HepG2 (cell line): ENCODE results near the gene LTA4H. TPM values are rescaled to one million over a fixed set of nuclear protein-coding genes. Genes with fewer than 3 reads are reported as not detected.
A peak's percentile ranks its signal among the peaks of the same experiment; 100 is the strongest.

Experiments
- ATAC-seq: fragments of 200-7000 bp; cut with Tn5 transposase; 3 replicates; pipeline ENCODE4 v1.9.1; 2020; ENCODE audit warnings: mild to moderate bottlenecking, moderate library complexity
- BruUV-seq: library from RNA; stranded (reverse); fragments of 400-500 nt; replicated peaks from 2 replicates; lab custom pipeline; 2021; lab: Mats Ljungman, UMichigan
- CTCF ChIA-PET: fragments of 300-600 bp; formaldehyde crosslinking; extraction: SDS; loops from one replicate; lab custom pipeline; 2021; ENCODE audit warnings: low total read pairs, inconsistent platforms, low intra/inter-chr PET ratio; lab: Yijun Ruan, JAX
- POLR2A ChIA-PET: fragments of 350-600 bp; sonication (Branson Sonifier 250); formaldehyde crosslinking; loops from one replicate; lab custom pipeline; 2020; ENCODE audit warnings: antibody characterized with exemption, inconsistent platforms; lab: Yijun Ruan, JAX
- DNase-seq: peaks from one replicate; pipeline ENCODE4 v3.0.0-alpha.2; 2015; ENCODE audit warnings: low spot score
- FAIRE-seq: peaks from 3 replicates; lab custom pipeline; 2011; peaks lifted over from hg19 to GRCh38; lab: Jason Lieb, UNC
- H2AFZ ChIP-seq: one replicate; pipeline ENCODE4 v1.6.1; 2011; ENCODE audit warnings: low read length, inconsistent platforms
- H3K27ac ChIP-seq: fragments of 300-600 bp; 3 replicates; pipeline ENCODE4 v1.8.0; 2011; ENCODE audit warnings: mixed run types, mild to moderate bottlenecking, mixed read lengths, low read length, inconsistent platforms; ENCODE audit not compliant: insufficient read depth; ENCODE audit errors: extremely low read length
- H3K27me3 ChIP-seq, 2 experiments: fragments of 200-600 bp in 1 of 2; 2 replicates in 1 of 2; 3 replicates in 1 of 2; pipeline versions ENCODE4 v1.6.0 to v1.8.0; 2011; ENCODE audit warnings: low read length in 2 of 2, mild to moderate bottlenecking in 2 of 2, moderate library complexity in 2 of 2, inconsistent platforms in 1 of 2; ENCODE audit not compliant: insufficient read depth in 2 of 2, control insufficient read depth in 1 of 2
- H3K36me3 ChIP-seq, 2 experiments: fragments of 200-600 bp in 1 of 2; replicated peaks in 1 of 2; 2 replicates in 1 of 2; 3 replicates in 1 of 2; pipeline versions ENCODE4 v1.5.1 to v1.8.0; 2011; ENCODE audit warnings: low read length in 2 of 2, inconsistent platforms in 1 of 2; ENCODE audit not compliant: insufficient read depth in 2 of 2, control insufficient read depth in 1 of 2
- H3K4me1 ChIP-seq: 2 replicates; pipeline ENCODE4 v1.5.1; 2012; ENCODE audit warnings: low read length, inconsistent platforms; ENCODE audit not compliant: insufficient read depth
- H3K4me2 ChIP-seq: 2 replicates; pipeline ENCODE4 v1.6.0; 2011; ENCODE audit warnings: low read depth, low read length, inconsistent platforms
- H3K4me3 ChIP-seq, 3 experiments: fragments of 200-600 bp in 1 of 3; sonication (generic), shearing (Covaris generic) in 1 of 3; replicated peaks in 1 of 3; 2 replicates each; pipeline ENCODE4 v1.5.1; 2011 to 2016; ENCODE audit warnings: low read length in 3 of 3, inconsistent platforms in 2 of 3, low read depth in 2 of 3, mild to moderate bottlenecking in 2 of 3, control low read depth in 1 of 3, mixed read lengths in 1 of 3; ENCODE audit not compliant: insufficient read depth in 1 of 3
- H3K79me2 ChIP-seq: one replicate; pipeline ENCODE4 v1.6.1; 2011; ENCODE audit warnings: low read length, inconsistent platforms; ENCODE audit not compliant: insufficient read depth
- H3K9ac ChIP-seq: 2 replicates; pipeline ENCODE4 v1.6.0; 2011; ENCODE audit warnings: mild to moderate bottlenecking, low read depth, low read length, inconsistent platforms; ENCODE audit not compliant: insufficient read depth
- H3K9me3 ChIP-seq: 2 replicates; pipeline ENCODE4 v1.5.1; 2012; ENCODE audit warnings: mild to moderate bottlenecking, low read length
- H4K20me1 ChIP-seq: 2 replicates; pipeline ENCODE4 v1.6.0; 2011; ENCODE audit warnings: inconsistent platforms, mild to moderate bottlenecking, low read length, moderate library complexity; ENCODE audit not compliant: insufficient read depth
- ATF6 ChIP-seq: sonication (generic); formaldehyde crosslinking; conservative IDR thresholded peaks from 2 replicates; pipeline ENCODE4 v1.4.0; 2020; ENCODE audit warnings: missing genetic modification reagents
- FUBP1 ChIP-seq: sonication (generic); formaldehyde crosslinking; IDR thresholded peaks from 2 replicates; pipeline ENCODE4 v1.5.1; 2020; ENCODE audit warnings: missing genetic modification reagents, mild to moderate bottlenecking, borderline replicate concordance
- KDM5A ChIP-seq: fragments of 200-600 bp; sonication (generic); IDR thresholded peaks from 2 replicates; pipeline ENCODE4 v1.7.0; 2018; ENCODE audit warnings: antibody characterized with exemption, mild to moderate bottlenecking, low read length, borderline replicate concordance
- KDM6A ChIP-seq: IDR thresholded peaks from 2 replicates; pipeline ENCODE4 v1.6.1; 2016; ENCODE audit warnings: low read depth
- MIXL1 ChIP-seq: IDR thresholded peaks from 2 replicates; pipeline ENCODE4 v1.6.1; 2016
- POLR2A ChIP-seq, 2 experiments: IDR thresholded peaks; 2 replicates each; pipeline ENCODE4 v1.6.1; 2011; ENCODE audit warnings: low read depth in 2 of 2, low read length in 2 of 2, mild to moderate bottlenecking in 1 of 2, moderate library complexity in 1 of 2; ENCODE audit not compliant: insufficient read depth in 1 of 2
- SETDB1 ChIP-seq: sonication (generic); formaldehyde crosslinking; IDR thresholded peaks from 2 replicates; pipeline ENCODE4 v1.5.1; 2020; ENCODE audit warnings: missing genetic modification reagents, mild to moderate bottlenecking, borderline replicate concordance
- SRF ChIP-seq: IDR thresholded peaks from 2 replicates; pipeline ENCODE4 v1.6.1; 2011; ENCODE audit warnings: mild to moderate bottlenecking, low read depth, low read length, moderate library complexity
- ZGPAT ChIP-seq: IDR thresholded peaks from 2 replicates; pipeline ENCODE4 v1.6.1; 2016; ENCODE audit warnings: mild to moderate bottlenecking
- ZNF280B ChIP-seq: sonication (generic); formaldehyde crosslinking; IDR thresholded peaks from 2 replicates; pipeline ENCODE4 v1.5.0; 2020; ENCODE audit warnings: missing genetic modification reagents, mild to moderate bottlenecking, borderline replicate concordance
- ZNF354B ChIP-seq: sonication (generic); formaldehyde crosslinking; IDR thresholded peaks from 2 replicates; pipeline ENCODE4 v1.8.0; 2022; ENCODE audit warnings: mild to moderate bottlenecking, missing genetic modification reagents
- ZNF780A ChIP-seq: sonication (generic); formaldehyde crosslinking; IDR thresholded peaks from 2 replicates; pipeline ENCODE4 v1.8.0; 2022; ENCODE audit warnings: mild to moderate bottlenecking, missing genetic modification reagents, moderate library complexity
- ZXDC ChIP-seq: sonication (generic); formaldehyde crosslinking; IDR thresholded peaks from 2 replicates; pipeline ENCODE4 v1.5.0; 2020; ENCODE audit warnings: mild to moderate bottlenecking, missing genetic modification reagents
- WGBS: methylation state at CpG from one replicate; pipeline ENCODE4 v1.1.6; 2017; ENCODE audit warnings: low lambda C conversion rate; 5-methylcytosine and 5-hydroxymethylcytosine counted together
- in situ Hi-C: cut with HindIII; loops from 2 replicates; pipeline ENCODE4 v1.10.0; 2017; ENCODE audit warnings: low pct_unique_long_range_greater_than_20kb; ENCODE audit not compliant: extremely low pct_ligation_motif_present
- intact Hi-C: fragments of 100-400 bp; cut with micrococcal nuclease; formaldehyde crosslinking; loops from one replicate; pipeline ENCODE4 v1.10.0; 2022; ENCODE audit not compliant: unreplicated experiment
- polyA plus RNA-seq, 8 experiments: library from polyadenylated mRNA; depleted of rRNA in 3 of 8; stranded (reverse) in 7 of 8; unstranded in 1 of 8; fragments of >200 nt; fragmentation: Illumina TruSeq in 4 of 8; extraction: Trizol in 4 of 8; gene quantifications; 2 replicates each; pipeline versions ENCODE4 v1.2.1 to v1.2.3, GENCODE V29; 2011 to 2016; ENCODE audit warnings: low read depth in 4 of 8, missing spikeins in 1 of 8, mixed read lengths in 1 of 8; ENCODE audit not compliant: insufficient read depth in 1 of 8
- total RNA-seq, 5 experiments: library from RNA; depleted of rRNA; stranded (reverse); fragments of >200 nt; fragmentation: Illumina TruSeq; extraction: Trizol; gene quantifications; 2 replicates each; pipeline ENCODE4 v1.2.3, GENCODE V29; 2016; ENCODE audit warnings: low read depth in 1 of 5

Gene LTA4H
- total and polyA plus RNA-seq, 2 of the 13 experiments (the other 11 are each of a cell fraction or from before 2014, with no cell fraction given): 87.5 to 90.4 TPM

- no peak for TF ChIP-seq ZXDC
- TF ChIP-seq KDM6A (CRISPR knock-in tag): peak; percentile 43; the same call in 1 of the 2 replicates
- peak; percentile 39 to 41; a peak in 1 of 4 replicates for TF ChIP-seq POLR2A (IDR thresholded peaks at IDR 0.05; ENCODE audit: insufficient read depth in 1 of 2, low read depth in 2 of 2, low read length in 2 of 2)
- no peak for TF ChIP-seq SRF
- TF ChIP-seq ZNF280B (CRISPR knock-in tag): no peak
Measured at GRCh38 chr12:95966287-95966870, 69.0 kb downstream of the LTA4H start (continued).

- in situ Hi-C loops (no loop called here), intact Hi-C loops (no loop called here)
- no peak for FAIRE-seq
- ATAC-seq: no peak
- H3K36me3 ChIP-seq: no peaks in the 10 kb centered on the region
- no peak overlapping the region for H2AFZ ChIP-seq
- H3K9ac ChIP-seq: no peak overlapping the region
- no peaks in the 10 kb centered on the region for H4K20me1 ChIP-seq
- H3K79me2 ChIP-seq: no peaks in the 10 kb centered on the region
- H3K4me3 ChIP-seq: no peak overlapping the region
- no peak for DNase-seq
- no TSS peak for BruUV-seq
- peaks cover 51% of the 10 kb centered on the region for H3K4me1 ChIP-seq
- CTCF ChIA-PET: no interaction called here
- POLR2A ChIA-PET: interaction anchor here (1.2 kb wide), 1 partner anchor 11 kb away, joined by 4 read pairs; no protein-coding TSS in a partner anchor
- H3K27ac ChIP-seq: no peak overlapping the region
- H3K27me3 ChIP-seq: no peaks in the 10 kb centered on the region
- H3K9me3 ChIP-seq: no peaks in the 10 kb centered on the region
- no peak overlapping the region for H3K4me2 ChIP-seq
- 96% methylated on average over 1 of the region's 2 CpGs for WGBS
- TF ChIP-seq SETDB1 (CRISPR knock-in tag): no peak
- no peak for TF ChIP-seq FUBP1 (CRISPR knock-in tag)
- no peak for TF ChIP-seq MIXL1 (CRISPR knock-in tag)
- TF ChIP-seq ATF6 (CRISPR knock-in tag): no peak
- no peak for TF ChIP-seq ZGPAT (CRISPR knock-in tag)
- no peak for TF ChIP-seq KDM5A
- no peak for TF ChIP-seq ZNF354B (CRISPR knock-in tag)
- no peak for TF ChIP-seq ZNF780A
Measured at GRCh38 chr12:95963096-95963495, 72.3 kb downstream of the LTA4H start.
